ENCODE results near the gene RBM41.
A peak's percentile ranks its signal among the peaks of the same experiment; 100 is the strongest.
"Not testable (repeated sequence)": the region's sequence is repeated elsewhere in the genome, so short reads cannot be mapped to it uniquely, and the experiment has no call there.

RBM41 gene

DNA sequence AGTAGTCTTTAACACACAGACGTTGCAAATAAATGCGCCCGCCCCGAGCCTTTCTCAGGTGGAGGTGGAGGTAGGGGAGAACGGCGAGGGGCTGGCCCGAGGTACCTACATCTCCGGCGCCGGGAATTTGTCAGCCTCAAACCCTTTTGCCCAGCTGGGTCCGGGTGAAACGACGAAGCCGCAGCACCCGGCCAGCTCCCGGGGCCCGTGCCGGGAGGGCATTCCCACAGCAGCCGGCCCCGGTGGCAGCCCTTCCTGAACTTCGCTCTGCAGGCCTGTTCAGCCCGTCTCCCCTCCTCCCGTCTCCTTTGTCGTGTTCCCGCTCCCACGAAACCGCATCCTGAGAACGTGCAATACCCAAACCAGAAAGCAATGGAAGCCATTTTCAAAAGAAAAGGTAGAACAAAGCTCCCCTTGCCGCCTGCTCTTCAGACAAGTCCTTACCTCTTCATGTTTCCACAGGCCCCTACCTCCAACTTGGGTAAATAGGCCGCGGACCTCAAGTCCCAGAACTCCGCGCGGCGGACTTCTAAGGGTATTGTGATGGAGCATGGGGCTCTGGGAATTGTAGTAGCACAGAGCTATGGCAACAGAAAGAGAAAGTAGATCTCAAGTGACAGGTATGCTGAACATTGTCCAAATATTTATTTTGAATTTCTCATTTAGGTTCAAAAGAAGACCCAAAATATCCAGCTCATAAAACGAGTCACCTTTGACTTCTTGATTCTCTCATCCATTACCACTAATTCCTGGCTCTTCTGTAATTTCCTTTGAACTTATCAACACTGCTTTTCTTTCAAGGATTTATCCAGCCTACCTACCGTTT, at the start of gene RBM41:
Gene RBM41 (minus strand): TSS at position 501 of the 826 bp plus-strand sequence. CDS start 49 bp downstream, at position 452.
- DNase-seq, result peak; percentile 82

DNA sequence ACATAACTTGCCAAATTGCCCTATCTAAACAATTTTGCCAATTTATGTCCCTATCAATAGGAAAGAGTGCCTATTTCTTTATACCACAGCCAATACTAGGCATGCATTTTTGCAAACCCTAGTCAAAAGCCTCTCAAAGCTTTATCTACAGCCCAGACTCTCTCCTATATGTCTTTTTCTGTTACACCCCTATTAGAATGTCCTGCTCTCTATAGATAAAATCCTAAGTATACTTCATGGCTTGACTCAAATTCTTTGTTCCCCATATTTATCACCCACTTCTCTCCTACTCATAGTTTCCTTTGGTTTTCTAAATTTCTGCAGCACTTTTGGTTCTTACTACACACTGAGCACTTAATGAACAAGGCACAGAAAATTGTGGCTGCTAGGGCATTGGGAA, 49.6 kb upstream of the RBM41 start:
- no peak for DNase-seq

DNA sequence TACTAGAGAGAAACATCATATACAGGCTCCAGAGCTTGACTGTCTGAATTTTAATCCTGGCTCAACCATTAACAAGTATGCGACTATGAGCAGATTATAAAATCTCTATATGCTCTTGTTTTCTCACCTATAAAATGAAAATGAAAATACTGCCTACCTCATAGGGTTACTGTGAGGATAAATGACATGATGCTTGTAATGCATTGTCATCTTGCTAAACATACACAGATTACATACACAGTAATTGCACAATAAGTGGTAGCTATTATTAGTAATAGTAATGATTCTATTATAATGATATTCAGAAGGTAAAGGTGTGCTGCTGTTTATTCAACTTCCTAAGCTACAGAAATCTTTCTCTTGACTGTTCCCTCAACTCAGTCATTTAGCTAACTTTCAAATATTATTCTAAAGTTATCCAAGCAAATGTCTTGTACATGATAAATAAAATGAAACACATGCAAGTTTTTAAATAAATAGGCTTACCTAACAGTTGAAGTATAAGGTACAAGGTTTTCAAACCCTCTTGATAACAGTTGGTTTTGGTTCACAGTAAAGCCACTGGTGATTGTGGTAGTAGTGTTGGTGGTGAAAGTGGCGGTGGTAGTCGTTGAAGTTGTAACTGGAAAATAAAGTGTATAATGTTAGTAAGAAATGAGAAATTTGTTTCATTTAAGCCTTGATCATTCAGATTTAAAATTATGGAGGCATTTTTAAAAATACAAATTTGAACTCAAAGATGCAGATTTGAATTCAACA, 48.7 kb upstream of the RBM41 start:
- DNase-seq, result no peak

DNA sequence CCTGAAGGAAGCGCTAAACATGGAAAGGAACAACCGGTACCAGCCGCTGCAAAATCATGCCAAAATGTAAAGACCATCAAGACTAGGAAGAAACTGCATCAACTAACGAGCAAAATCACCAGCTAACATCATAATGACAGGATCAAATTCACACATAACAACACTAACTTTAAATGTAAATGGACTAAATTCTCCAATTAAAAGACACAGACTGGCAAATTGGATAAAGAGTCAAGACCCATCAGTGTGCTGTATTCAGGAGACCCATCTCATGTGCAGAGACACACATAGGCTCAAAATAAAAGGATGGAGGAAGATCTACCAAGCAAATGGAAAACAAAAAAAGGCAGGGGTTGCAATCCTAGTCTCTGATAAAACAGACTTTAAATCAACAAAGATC, 39.0 kb upstream of the RBM41 start:
- not testable (repeated sequence) for DNase-seq

DNA sequence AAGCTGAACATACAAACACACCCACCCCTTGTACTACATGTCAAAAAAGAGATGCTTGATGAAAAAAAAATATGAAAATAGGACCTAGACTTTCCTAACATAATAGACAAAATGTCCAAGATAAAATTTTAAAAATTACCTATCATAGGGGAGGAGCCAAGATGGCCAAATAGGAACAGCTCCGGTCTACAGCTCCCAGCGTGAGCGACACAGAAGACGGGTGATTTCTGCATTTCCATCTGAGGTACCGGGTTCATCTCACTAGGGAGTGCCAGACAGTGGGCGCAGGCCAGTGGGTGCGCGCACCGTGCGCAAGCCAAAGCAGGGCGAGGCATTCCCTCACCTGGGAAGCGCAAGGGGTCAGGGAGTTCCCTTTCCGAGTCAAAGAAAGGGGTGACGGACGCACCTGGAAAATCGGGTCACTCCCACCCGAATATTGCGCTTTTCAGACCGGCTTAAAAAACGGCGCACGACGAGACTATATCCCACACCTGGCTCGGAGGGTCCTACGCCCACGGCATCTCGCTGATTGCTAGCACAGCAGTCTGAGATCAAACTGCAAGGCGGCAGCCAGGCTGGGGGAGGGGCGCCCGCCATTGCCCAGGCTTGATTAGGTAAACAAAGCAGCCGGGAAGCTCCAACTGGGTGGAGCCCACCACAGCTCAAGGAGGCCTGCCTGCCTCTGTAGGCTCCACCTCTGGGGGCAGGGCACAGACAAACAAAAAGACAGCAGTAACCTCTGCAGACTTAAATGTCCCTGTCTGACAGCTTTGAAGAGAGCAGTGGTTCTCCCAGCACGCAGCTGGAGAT, 37.2 kb upstream of the RBM41 start:
- not testable (repeated sequence) for DNase-seq

DNA sequence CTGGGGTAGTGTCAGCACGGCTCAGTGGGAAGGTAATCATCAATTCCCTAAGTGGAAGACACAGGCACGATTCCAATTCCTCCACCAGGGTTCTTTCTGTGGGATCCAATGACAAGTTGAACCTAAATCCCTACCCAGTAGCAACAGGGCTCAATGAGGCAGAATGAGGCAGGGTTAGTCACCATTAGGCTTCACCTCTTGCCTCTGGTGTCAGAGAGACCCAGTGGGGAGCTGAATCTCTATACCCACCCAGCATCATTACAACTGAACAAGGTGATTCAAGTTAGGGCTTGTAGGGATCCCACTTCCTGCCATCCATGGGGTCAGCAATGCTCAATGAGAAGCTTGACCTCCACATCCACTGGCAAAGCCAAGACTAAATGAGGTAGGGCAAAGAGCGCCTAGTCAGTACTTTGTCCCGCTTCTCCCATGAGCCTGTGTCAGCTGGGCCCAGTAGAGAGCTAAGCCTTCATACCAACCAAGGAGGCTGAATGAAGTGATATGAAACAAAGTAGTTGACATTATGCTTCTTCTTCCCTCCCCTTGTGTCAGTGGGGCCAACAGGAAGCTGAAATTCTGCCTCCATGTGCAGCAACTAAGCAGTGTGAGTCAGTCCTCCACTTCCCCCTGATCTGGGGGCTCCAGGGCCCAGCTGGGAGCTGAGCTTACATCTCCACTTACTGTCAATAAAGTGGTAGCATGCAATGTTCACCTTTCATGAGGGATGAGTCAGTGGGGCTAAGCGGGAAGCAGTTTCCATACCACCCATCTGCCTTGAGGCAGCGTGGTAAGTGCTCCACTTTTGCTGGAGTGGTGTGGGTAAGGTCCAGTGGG, 36.4 kb upstream of the RBM41 start:
- DNase-seq, result no peak

DNA sequence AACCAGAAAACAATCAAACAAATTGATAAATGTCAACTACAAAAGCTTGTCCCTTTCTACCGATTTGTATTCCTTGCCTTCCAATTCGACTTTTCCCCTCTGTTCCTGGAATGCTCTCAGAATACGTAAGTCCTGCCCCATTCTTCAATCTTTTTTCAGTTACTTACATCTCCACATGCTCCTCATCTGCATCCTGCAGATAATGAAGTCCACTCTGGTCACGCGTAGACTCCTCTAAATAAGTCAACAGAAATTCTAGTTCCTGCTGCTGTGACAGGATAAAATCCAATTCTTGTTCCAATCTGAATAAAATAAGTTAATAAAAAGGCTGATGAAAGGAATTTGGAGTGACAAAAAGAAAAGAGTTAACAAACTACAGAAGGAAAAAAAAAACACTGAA, 34.4 kb upstream of the RBM41 start:
- DNase-seq, result no peak

DNA sequence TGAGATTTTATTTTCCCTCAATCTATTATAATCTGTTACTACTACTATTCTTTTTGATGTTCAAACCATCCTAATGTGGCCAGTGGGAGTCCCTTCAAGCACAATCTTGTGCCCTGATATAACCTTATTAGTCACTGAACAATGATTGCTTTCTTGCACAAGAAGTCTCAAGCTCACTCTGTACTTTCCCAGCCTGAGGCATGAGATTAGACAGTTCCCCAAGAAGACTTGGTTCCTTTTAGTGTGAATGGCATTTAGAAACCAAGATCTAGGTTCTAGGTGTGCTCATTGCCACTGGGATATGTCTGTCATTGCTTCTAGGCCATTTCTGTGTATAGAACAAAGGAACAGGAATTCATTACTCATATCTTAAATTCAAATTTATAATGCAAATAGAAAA, 28.0 kb upstream of the RBM41 start:
- DNase-seq, result no peak

DNA sequence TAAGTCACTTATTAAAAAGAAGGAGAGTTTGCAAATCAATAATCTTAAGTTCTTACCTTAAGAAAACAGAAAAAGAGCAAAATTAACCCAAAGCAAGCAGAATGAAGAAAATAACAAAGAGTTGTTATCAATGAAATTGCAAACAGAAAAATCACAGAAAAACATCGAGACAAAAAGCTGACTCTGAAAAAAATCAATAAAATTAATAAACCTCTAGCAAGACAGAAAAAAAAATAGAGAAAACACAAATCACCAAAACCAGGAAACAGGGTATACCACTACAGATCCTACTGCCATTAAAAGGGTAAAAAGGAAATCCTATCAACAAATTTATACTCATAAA, 17.3 kb upstream of the RBM41 start:
- DNase-seq, result no peak

DNA sequence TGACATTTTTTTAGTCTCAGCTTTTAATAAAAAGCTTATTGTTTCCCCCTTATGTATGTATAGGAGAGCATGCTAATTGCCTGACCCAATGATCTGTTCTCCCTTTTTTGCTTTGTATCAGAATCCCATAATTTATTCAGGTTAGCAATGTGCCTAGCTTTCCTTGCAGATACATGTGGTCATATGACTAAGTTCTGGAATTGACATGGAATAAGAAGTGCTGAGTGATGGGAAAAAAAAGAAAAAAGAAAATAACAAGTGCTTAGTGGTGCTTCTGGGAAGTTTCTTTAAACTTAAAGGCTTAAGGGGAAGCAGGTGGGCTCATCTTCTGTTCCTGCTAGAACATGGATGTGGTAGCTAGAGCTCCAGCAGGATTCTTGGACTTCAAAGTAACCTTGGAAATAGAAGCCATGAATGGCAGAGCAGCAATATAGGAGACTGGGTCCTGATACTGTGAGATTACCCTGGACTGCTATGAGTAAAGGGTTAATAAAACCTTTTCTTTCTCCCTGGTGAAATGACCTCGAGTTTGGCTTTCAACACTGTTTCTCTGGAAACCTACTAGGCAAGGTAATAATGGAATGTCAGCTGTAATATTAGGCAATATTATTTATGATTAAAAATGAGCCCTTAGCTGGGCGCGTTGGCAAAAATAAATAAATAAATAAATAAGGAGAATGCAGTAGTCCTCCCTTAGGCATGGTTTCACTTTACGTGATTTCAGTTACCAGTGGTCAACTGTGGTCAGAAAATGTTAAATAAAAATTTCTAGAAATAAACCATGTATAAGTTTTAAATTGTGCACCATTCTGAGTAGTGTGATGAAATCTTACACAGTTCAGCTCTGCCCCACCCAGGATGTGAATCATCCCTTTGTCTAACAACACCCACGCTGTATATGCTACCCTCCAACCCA, 16.7 kb upstream of the RBM41 start:
- no peak for DNase-seq

DNA sequence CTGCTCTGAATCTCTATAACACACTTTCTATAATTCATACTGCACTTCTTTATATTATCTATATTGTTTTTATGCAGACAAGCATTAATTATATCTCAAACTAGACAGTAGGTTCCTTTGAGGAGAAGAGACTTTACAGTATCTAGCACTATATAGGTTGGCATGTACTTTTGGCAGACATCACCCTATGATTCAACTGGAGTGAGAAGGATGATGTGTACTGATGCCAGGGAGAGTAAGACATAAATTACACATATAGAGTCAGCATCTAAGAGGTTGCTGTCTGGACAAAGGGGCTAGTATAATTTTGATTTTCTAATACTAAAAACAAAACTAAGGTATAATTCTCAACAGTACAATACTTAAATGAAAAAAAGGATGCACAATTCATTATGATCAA, 5.1 kb upstream of the RBM41 start:
- no peak for DNase-seq

DNA sequence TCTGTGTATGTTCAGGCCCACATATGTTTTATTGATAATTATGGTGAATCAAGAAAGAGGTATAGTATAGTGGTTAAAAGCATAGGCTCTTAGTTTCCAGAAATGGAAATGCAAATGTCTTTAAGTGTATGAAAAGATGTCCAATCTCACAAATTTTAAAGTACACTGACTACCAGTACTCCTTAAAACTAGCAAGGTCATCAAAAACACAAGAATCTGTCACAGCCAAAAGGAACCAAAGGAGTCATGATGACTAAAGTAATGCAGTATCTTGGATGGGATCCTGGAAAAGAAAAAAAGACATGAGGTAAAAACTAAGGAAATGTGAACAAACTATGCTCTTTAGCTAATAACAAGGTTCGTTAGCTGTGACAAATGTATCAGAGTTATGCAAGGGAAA, 661 bp upstream of the RBM41 start:
- DNase-seq, result no peak

DNA sequence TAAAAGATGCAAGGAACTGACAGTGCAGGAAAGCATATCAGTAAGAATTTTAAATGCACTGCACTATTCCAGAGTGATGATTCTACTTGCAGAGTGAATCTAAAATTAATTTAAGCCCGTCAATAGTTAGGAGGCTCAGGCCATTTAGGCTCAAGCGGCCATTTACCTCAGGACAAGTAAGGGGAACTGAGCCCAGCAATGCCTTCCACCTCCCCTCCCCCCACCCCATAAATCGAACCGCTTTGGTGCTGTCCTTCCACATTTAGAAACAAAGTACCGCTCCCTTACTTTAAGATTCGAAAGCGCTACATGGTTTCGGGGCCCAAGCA, 665 bp downstream of the RBM41 start:
- DNase-seq, result no peak

DNA sequence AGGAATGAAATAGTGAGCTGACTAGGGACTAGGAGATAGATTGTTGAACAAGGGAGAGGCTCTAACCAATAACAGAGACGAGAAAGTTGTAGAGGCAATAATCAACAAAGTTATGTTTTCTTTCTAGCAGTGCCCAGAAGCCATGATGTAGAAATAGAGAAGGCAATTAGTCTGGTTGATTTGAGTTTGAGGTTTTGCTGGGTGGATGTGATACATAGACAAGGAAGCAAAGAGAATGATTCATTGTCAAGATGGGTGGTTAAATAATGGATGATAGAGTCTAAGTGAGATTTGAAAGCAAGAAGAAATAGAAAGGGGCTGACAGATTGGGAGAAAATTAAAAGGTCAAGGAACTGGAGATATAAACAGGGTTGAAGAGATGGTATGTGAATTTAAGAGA, 11.2 kb downstream of the RBM41 start:
- no peak for DNase-seq

DNA sequence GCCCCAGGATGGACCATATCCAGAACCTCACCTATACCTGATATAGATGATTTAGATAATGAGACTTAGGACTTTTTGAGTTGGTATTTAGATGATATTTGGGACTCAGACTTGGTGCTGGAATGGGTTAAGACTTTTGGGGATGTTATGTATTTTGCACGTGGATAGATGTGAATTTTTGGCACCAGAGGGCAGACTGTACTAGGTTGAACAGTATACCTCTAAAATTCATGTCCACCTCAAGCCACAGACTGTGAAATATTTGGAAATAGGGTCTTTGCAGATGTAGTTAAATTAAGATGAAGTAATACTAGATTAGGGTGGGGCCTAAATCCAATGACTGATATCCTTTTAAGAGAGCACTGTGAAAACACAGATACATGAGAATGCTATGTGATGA, 15.6 kb downstream of the RBM41 start:
- DNase-seq, result no peak

DNA sequence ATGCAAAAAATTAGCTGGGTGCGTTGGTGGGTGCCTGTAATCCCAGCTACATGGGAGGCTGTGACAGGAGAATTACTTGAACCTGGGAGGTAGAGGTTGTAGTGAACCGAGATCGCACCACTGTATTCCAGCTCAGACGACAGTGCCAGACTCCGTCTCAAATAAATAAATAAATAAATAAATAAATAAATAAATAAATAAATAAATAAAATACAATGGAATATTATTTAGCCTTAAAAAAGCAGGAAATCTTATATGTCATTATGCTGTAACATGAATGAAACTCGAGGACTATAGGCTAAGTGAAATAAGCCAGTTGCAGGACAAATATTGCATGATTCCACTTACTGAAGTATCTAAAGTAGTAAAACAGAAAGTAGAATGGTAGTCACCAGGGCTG, 42.5 kb downstream of the RBM41 start:
- no peak for DNase-seq

DNA sequence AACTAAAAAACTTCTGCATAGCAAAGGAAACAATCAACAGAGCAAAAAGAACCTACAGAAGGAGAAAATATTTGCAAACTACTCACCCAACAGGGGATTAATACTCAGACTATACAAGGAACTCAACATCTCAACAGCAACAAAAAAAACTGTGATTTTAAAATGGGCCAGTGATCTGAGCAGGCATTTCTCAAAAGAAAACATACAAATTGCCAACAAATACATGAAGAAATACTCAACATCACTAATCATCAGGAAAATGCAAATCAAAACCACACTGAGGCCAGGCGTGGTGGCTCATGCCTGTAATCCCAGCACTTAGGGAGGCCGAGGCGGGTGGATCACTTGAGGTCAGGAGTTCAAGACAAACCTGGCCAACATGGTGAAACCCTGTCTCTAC, 60.9 kb downstream of the RBM41 start:
- not testable (repeated sequence) for DNase-seq

DNA sequence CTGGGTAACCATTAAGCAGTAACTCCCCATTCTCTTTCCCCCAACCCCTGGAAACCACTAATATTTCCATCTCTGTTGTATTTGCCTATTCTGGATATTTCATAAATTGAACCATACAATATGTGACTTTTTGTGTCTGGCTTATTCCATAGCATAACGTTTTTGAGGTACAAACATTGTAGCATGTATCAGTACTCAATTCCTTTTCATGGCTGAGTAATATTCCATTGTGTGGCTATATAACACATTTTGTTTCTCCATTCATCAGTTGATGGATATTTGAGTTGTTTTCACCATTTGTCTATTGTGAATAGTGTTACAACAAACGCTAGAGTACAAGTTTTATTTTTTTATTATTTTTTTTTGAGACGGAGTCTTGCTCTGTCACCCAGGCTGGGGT, 63.6 kb downstream of the RBM41 start:
- no peak for DNase-seq

DNA sequence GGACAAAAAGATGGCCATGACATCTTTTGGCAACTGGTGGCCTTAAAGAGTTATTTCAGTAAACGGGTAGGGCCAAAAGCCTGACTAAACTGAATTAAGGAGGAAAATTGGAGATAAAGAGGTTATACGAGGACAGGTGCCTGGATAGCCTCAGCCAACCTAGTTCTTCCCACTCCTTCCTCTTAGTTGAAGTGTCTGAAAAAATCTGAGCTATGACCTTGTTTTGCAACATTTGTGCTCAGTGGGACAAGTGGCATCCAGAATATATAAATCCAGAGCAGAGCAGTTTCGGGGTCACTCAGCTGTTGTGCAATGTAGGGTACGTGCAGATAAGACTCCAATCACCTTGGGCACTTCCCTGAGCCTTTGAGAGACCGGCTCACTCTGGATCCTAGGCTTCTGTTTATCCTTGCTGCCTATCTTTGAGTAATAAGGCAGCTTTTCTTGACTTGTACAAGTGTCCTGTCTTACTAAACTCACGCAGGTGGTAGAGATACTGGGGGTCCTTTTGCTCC, 68.4 kb downstream of the RBM41 start:
- DNase-seq, result no peak

DNA sequence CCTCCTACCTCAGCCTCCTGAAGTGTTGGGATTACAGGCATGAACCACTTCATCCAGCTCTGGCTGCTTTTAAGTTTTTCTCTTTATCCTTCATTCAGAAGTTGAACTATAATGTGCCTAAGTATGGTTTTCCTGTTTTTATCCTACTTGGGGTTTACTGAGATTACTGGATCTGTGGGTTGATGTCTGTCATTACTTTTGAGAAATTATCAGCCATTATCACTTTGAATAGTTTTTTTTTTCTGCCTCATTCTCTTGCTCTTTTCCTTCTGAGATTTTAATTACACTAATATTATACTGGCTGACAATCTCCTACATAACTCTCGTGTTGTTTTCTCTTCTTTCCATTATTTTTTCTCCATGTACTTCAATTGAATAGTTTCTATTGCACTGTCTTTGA, 71.0 kb downstream of the RBM41 start:
- no peak for DNase-seq

DNA sequence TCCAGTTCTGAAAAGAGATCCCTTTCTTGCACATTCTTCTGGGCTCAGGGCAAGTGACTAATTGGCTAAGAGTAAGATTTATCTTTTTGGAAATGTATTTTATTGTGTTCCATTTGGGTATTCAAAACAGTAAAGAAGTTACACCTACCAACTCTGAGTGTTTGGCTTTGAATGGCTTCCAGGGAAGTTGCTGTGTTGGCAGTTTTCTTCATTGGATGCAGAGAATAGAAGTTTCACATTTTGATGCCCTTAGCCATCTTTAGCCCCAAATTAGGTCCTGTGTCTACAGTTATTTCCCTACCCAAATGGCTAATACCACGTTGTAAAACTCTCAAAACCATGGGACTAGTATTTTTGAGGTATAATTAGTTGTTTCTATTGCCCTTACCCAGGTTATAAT, 88.9 kb downstream of the RBM41 start:
- no peak for DNase-seq

DNA sequence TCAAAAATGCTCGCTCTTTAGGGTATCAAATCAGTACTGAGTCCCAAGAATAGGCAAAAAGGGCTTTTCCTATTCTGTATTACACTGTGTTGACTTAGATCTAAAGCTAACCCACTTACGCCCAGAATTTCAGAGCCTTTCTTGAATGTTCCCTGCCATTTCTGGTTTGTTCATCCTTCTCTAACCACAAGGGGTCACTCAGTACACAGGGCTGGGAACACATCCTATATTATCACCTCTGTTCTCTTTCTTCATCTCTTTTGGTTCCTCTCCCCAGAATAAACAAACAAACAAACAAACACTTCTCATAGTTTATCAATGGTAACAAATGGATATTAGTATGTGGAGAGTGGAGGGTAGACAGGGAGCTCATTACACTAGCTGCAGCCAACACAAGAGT, 93.1 kb downstream of the RBM41 start:
- DNase-seq, result no peak
